GM10266 (cell line): Measurements from ENCODE around the gene PLA1A.

Experiments
- DNase-seq: peaks from one replicate; pipeline ENCODE4 v3.0.0; 2012; ENCODE audit errors: extremely low spot score
- TF ChIP-seq, protein P1 (sequence below): IDR thresholded peaks from 2 replicates; pipeline ENCODE4 v1.5.1; 2012; ENCODE audit warnings: mild to moderate bottlenecking, low read depth; ENCODE audit not compliant: control insufficient read depth, insufficient read depth; ENCODE audit errors: missing control alignments

Gene PLA1A

GRCh38 chr3:119620899-119621298, 23.2 kb downstream of the PLA1A start:
- TF ChIP-seq, protein P1, sequence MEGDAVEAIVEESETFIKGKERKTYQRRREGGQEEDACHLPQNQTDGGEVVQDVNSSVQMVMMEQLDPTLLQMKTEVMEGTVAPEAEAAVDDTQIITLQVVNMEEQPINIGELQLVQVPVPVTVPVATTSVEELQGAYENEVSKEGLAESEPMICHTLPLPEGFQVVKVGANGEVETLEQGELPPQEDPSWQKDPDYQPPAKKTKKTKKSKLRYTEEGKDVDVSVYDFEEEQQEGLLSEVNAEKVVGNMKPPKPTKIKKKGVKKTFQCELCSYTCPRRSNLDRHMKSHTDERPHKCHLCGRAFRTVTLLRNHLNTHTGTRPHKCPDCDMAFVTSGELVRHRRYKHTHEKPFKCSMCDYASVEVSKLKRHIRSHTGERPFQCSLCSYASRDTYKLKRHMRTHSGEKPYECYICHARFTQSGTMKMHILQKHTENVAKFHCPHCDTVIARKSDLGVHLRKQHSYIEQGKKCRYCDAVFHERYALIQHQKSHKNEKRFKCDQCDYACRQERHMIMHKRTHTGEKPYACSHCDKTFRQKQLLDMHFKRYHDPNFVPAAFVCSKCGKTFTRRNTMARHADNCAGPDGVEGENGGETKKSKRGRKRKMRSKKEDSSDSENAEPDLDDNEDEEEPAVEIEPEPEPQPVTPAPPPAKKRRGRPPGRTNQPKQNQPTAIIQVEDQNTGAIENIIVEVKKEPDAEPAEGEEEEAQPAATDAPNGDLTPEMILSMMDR: no peak
- no peak for DNase-seq

GRCh38 chr3:119624002-119624720, 26.5 kb downstream of the PLA1A start:
- no peak for DNase-seq
- TF ChIP-seq, protein P1: no peak

- no peak for DNase-seq
- TF ChIP-seq, protein P1: no peak
These were observed 27.9 kb downstream of the PLA1A start for GRCh38 chr3:119625451-119626153.

- TF ChIP-seq, protein P1: no peak
- no peak for DNase-seq
These were observed 28.5 kb downstream of the PLA1A start for GRCh38 chr3:119626196-119626595.

DNA sequence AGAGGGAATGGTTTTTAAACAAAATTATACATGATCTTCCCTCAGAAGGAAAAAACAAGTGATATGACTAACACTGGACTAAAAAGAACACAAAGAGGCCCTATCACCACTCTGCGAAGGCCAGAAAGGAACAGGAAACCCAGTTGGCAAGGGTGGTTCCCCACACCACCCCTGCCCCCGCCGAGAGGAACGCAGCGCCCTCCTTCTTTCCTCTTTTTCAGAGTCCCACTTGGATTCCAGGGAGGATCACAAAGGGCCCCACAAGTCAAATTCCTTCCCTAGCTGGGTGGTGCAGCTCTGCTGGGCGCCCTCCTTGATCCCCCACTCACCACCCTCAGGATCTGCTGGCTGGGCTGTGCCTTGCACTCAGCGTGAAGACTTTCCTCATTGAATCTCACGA, 29.8 kb downstream of the PLA1A start:
- TF ChIP-seq, protein P1: no peak
- DNase-seq: no peak

DNA sequence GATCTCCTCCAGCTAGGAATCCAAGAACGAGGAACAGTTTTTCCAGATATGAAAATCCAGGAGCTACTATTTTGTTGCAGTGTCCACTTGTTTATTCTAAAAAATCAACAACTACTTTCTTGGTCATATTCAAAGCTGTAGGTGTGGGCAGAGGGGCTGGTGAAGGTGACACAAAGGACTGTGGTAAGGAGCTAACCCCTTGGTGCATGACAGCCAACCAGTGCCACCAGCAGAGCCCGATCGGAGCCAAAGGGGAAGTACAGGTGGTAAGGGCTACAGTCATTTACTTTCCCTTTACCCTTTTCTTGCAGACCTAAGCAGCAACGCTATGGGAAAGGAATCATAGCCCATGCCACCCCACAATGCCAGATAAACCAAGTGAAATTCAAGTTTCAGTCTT, 30.7 kb downstream of the PLA1A start:
- DNase-seq: no peak
- TF ChIP-seq, protein P1: no peak
